Esophagus squamous epithelium (tissue), 4 donors: Measurements from ENCODE around the gene HOXB5.

Source experiments
- POLR2A ChIP-seq, 4 donors: fragments of 450-650 bp; IDR thresholded peaks; one replicate each; pipeline ENCODE4 v1.6.1; 2017; ENCODE audit warnings: antibody characterized with exemption in 4 of 4, mild to moderate bottlenecking in 4 of 4, moderate library complexity in 3 of 4
- TF ChIP-seq, protein P1 (sequence below), 6 experiments: fragments of 450-650 bp in 4 of 6; fragments of 200-600 bp in 2 of 6; sonication (generic) in 2 of 6; IDR thresholded peaks; one replicate each; pipeline ENCODE4 v1.5.1; 2016 to 2019; ENCODE audit warnings: antibody characterized with exemption in 6 of 6, mild to moderate bottlenecking in 4 of 6, moderate library complexity in 4 of 6

DNA sequence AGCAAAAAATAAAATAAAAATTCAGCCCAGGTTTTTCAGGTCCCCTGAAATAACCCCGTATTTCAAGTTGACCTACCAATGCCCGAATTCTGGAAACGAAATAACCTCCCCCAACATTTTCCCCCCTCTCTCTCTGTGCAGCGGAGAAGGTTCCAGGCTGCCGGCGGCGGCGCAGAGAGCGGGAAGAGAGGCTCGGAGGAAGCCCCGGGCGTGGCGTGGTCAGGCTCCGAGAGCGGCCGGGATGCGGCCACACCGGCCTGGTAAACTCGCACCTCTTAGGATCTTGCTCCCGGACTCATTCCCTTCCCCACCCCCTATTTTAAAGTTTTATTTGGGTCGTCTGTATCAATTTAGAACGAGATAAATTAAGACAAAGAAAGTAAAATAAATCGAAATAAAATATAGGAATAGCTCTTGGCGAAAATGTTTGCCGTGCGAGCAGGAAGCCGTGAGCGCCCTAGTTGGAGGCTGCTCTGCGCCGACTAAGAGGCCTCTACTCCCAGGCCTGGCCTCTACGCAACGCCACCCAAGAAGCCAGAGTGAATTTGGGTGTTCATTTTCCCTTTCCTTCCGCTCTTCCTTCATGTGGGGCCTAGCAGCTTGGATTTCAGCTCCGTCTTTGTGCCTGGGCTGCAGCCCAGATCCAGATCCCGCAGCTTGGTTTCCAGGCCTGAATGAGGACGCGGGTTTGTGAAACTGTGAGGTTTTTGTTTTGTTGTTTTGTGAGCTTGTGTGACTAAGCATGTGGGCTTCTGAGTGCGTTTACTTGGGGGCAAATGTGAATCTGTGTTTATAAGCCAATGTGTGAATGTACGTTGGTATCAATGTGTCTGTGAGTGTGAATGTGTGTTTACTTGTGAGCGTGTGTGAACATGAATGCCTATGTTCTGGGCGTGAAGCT is 12.7 kb upstream of the HOXB5 start:
- TF ChIP-seq, protein P1, sequence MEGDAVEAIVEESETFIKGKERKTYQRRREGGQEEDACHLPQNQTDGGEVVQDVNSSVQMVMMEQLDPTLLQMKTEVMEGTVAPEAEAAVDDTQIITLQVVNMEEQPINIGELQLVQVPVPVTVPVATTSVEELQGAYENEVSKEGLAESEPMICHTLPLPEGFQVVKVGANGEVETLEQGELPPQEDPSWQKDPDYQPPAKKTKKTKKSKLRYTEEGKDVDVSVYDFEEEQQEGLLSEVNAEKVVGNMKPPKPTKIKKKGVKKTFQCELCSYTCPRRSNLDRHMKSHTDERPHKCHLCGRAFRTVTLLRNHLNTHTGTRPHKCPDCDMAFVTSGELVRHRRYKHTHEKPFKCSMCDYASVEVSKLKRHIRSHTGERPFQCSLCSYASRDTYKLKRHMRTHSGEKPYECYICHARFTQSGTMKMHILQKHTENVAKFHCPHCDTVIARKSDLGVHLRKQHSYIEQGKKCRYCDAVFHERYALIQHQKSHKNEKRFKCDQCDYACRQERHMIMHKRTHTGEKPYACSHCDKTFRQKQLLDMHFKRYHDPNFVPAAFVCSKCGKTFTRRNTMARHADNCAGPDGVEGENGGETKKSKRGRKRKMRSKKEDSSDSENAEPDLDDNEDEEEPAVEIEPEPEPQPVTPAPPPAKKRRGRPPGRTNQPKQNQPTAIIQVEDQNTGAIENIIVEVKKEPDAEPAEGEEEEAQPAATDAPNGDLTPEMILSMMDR (IDR thresholded peaks at IDR 0.05): no peak
- no peak for TF ChIP-seq POLR2A (IDR thresholded peaks at IDR 0.05)
